Coronary artery (tissue), 2 donors: ENCODE data around the gene MICAL2.
A peak's percentile ranks its signal among the peaks of the same experiment; 100 is the strongest.

ENCODE experiments used
- DNase-seq: peaks from one replicate; pipeline ENCODE4 v3.0.0-alpha.2; 2017; ENCODE audit warnings: low spot score
- H3K27ac ChIP-seq, 2 donors: fragments of 200-600 bp; sonication (generic); one replicate each; pipeline ENCODE4 v1.5.1; 2016 to 2019
- H3K4me3 ChIP-seq: fragments of 200-600 bp; sonication (generic); 2 replicates; pipeline ENCODE4 v1.5.1; 2016; ENCODE audit warnings: mild to moderate bottlenecking, moderate library complexity
- CTCF ChIP-seq: fragments of 200-600 bp; sonication (generic); IDR thresholded peaks from one replicate; pipeline ENCODE4 v1.5.1; 2019; ENCODE audit warnings: antibody characterized with exemption

Gene MICAL2

GRCh38 chr11:12285811-12286222, 175.4 kb downstream of the MICAL2 start:
- peak overlapping the region; percentile 87 to 99 for H3K27ac ChIP-seq
- H3K4me3 ChIP-seq: no peak overlapping the region
- peak; percentile 70 for DNase-seq
- TF ChIP-seq CTCF: no peak

- Histone ChIP-seq H3K4me3 (no peak overlapping the region), H3K27ac (peak overlapping the region; percentile 87 to 99)
- DNase-seq: peak; percentile 65
- TF ChIP-seq CTCF: no peak
Measured at GRCh38 chr11:12286606-12287005, 176.2 kb downstream of the MICAL2 start.

GRCh38 chr11:12287009-12287373, 176.6 kb downstream of the MICAL2 start:
- no peak for TF ChIP-seq CTCF
- H3K27ac ChIP-seq: peak overlapping the region; percentile 87 to 99
- peak overlapping the region; percentile 54 for H3K4me3 ChIP-seq
- peak; percentile 87 for DNase-seq

GRCh38 chr11:12287374-12288211, 177.2 kb downstream of the MICAL2 start:
- DNase-seq: peak; percentile 96
- TF ChIP-seq CTCF: peak; percentile 26
- Histone ChIP-seq H3K4me3 (peak overlapping the region; percentile 54), H3K27ac (peak overlapping the region; percentile 87 to 99)

GRCh38 chr11:12288212-12288930, 178.0 kb downstream of the MICAL2 start:
- peak overlapping the region; percentile 87 to 99 for H3K27ac ChIP-seq
- H3K4me3 ChIP-seq: peak overlapping the region; percentile 54
- peak; percentile 88 for DNase-seq
- TF ChIP-seq CTCF: peak; percentile 87

- TF ChIP-seq CTCF: no peak
- Histone ChIP-seq H3K27ac (peak overlapping the region; percentile 34 to 99), H3K4me3 (no peak overlapping the region)
- no peak for DNase-seq
Measured at GRCh38 chr11:12288931-12289666, 178.7 kb downstream of the MICAL2 start.
